EH (cell line): ENCODE data around the gene SMTNL2.
"Not testable (repeated sequence)": the region's sequence is repeated elsewhere in the genome, so short reads cannot be mapped to it uniquely, and the experiment has no call there.

ENCODE experiments used
- DNase-seq: peaks from one replicate; pipeline ENCODE4 v3.0.0-alpha.2; 2015; ENCODE audit warnings: low read depth

SMTNL2 gene

GRCh38 chr17:4585638-4585994 lies 1.3 kb downstream of the SMTNL2 start:
- DNase-seq = no peak

DNA sequence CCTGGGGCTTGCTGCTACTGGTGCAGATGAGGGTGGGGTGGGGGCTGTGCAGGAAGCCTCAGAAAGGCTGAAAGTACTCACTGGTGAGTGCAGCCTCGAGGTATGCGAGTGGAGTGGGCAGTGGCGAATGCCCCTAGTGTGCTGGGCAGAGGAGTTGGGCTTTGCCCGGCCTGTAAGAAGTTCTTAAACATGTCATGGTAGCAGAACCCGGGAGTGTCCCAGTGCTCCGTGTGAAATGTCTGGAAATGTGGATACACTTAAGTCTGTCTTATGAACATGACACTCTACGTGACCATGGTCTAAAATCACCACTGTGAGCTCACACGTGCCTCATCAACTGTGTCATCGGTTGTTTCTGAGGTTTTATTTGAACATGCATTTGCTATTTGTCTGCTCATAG lies 1.7 kb downstream of the SMTNL2 start:
- no peak for DNase-seq

- DNase-seq = no peak
These were observed 2.9 kb downstream of the SMTNL2 start for GRCh38 chr17:4587195-4587594.

GRCh38 chr17:4587803-4588202 lies 3.5 kb downstream of the SMTNL2 start:
- DNase-seq = no peak

DNA sequence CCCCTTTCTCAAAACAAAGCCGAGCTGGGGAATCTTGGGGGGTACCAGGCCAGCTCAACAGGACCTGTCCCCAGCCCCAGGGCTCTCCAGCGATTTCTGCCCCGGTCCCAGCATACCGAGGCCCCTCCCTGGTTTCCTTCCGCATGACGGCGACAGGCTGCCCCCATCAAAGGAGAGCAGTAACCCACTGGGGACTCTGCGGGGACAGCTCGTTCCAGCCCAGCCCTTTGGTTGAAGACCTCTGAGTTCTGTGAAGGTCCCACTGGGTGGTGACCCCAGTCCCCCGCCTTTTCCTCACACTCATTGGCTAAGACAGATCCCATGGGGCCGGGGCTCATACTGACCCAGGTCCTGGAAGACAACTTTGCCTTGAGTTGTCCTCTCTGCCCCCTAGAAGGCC lies 4.1 kb downstream of the SMTNL2 start:
- DNase-seq = no peak

- DNase-seq = no peak
These were observed 4.7 kb downstream of the SMTNL2 start for GRCh38 chr17:4588898-4589625.

GRCh38 chr17:4590042-4590441 lies 5.7 kb downstream of the SMTNL2 start:
- not testable (repeated sequence) for DNase-seq

DNA sequence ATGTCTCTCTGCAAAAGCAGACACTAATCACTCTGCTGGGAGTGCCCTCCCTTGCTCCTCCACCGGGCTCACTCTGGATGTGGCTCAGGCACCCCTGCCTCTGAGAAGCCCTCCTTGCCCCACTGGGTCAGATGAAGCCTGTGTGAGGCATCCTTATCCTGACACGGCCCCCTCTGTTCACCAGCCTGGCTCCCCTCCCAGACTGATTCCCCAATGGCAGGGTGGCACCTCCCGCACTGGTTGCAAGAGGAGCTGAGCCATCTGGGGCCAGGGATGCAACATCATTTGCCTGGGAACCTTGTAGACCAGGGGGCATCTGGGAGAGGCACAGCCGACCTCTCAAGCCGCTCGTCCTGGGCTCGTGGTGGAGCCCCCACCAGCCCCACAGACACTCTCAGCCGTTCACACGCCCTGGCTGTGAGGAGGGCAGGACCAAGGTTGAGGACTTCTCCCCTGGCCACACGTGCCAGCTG lies 6.7 kb downstream of the SMTNL2 start:
- no peak for DNase-seq

DNA sequence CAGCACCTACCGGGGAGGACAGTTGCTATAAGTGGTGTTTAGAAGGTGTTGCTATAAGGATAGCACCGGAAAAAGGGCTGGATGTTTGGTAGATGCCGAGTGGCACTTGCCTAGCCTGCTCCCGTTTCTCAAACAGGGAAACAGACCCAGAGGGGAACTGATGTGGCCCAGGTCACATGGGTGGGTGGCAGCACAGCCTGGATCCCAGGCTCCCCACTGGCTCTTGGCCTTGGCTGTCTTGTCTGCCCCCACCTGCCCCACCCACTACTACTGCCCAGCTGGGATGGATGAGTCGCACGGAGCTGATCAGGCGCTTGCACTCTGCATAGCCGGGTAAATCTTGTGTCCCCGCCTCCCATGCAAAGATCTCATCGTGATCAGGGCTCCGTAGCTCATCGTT lies 7.2 kb downstream of the SMTNL2 start:
- DNase-seq = peak; percentile 16

DNA sequence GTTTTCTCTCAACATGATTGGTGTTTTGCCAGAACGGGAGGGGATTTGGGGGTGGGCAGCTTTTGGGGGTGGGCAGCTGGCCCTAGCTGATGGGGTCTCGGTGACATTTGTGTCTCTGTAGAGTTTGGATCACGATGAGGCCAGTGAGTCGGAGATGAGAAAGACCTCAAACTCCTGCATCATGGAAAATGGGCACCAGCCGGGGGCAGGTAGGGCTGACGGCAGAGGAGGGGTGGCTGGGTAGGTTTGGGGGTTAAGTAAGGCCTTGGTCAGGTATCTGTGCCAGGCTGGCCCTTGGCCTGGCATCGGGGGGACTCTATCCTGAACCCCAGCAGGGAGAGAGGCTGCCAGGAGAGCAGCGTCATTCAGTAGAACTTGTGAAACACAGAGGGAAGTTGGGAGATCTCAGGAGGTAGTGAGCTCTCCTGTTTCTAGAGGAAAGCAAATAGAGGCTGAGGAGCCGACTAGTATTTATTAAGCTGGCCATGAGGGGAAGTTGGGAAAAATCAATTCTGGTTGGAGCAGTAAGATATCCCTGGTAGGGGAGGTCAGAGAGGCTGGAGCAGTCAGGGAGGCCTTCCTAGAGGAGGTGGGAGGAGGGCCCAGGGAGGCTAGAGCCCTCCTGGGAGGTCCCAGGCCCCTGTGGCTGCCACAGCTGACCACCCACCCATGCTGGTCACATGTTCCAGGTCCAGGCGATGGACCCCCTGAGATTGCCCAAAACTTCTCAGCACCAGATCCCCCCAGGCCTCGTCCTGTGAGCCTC lies 8.1 kb downstream of the SMTNL2 start:
- DNase-seq = no peak

GRCh38 chr17:4593021-4593421 lies 8.7 kb downstream of the SMTNL2 start:
- no peak for DNase-seq

- DNase-seq = no peak
These were observed 10.1 kb downstream of the SMTNL2 start for GRCh38 chr17:4594406-4594805.

DNA sequence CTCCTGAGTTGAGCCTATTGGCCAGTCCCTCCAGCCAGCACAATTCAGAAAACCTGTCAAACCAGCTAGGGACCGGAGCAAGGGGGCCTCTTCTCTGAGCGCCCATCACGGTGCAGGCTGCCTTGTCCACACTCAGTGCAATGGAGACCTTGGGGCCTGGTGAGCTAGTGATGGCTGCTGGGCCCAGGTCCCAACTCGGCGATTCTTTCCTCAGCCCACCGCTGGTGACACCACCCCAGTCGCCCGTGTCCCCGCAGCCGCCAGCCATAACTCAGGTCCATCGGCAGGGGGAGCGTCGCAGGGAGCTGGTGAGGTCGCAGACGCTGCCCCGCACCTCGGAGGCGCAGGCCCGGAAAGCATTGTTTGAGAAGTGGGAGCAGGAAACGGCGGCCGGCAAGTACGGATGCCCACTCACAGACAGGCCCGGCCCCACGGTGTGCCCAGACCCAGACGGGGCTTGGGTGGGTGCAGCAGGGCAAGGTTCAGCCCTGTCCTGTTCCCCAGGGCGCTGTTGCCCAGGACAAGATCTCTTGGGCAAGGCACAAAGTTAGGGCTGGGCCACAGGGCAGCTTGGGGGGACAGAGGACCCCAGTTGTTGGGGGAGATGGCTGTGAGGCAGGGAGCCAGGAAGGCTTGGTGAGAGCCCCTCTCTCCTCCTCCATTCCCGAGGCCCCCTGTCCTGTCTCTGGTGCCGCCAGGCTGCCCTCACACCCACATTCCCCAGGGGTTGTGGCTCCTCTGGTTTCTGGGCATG lies 10.8 kb downstream of the SMTNL2 start:
- DNase-seq = no peak

DNA sequence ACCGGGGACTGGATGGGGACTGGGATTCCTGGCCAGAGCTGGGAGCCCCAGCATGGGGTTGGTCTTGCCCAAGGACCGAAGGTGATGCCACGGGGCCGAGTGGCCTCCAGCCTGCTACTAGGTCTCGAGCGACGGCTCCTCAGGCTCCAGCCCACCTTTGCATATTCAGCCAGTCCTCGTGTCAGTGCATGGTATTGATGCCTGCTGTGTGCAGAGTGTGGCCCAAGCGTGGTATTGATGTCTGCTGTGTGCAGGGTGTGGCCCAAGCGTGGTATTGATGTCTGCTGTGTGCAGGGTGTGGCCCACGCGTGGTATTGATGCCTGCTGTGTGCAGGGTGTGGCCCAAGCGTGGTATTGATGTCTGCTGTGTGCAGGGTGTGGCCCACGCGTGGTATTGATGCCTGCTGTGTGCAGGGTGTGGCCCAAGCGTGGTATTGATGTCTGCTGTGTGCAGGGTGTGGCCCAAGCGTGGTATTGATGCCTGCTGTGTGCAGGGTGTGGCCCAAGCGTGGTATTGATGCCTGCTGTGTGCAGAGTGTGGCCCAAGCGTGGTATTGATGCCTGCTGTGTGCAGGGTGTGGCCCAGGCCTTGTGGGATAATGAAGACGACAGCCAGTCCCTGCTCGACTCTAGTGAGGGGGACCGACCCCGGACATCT lies 11.5 kb downstream of the SMTNL2 start:
- DNase-seq = not testable (repeated sequence)

GRCh38 chr17:4596636-4597380 lies 12.5 kb downstream of the SMTNL2 start:
- DNase-seq = no peak

DNA sequence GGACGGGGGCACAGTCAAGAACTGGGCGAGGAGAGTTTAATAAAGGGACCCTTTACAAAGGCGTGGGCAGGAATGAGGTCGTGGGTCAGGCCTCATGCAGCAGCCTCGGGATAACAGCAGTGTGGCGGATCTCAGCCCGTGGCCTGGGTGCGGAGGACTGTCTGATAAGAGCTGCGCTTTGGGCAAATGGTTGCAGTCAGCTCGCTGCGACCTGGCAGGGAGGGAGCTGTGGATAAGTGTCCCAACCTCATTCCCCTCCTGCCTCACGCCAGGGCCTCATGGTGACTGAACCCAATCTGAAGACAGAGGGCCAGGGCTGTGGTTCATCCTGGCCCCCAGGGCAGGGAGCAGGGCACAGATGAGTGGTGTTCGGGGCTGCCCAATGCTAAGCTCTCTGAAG lies 13.6 kb downstream of the SMTNL2 start:
- DNase-seq = no peak

DNA sequence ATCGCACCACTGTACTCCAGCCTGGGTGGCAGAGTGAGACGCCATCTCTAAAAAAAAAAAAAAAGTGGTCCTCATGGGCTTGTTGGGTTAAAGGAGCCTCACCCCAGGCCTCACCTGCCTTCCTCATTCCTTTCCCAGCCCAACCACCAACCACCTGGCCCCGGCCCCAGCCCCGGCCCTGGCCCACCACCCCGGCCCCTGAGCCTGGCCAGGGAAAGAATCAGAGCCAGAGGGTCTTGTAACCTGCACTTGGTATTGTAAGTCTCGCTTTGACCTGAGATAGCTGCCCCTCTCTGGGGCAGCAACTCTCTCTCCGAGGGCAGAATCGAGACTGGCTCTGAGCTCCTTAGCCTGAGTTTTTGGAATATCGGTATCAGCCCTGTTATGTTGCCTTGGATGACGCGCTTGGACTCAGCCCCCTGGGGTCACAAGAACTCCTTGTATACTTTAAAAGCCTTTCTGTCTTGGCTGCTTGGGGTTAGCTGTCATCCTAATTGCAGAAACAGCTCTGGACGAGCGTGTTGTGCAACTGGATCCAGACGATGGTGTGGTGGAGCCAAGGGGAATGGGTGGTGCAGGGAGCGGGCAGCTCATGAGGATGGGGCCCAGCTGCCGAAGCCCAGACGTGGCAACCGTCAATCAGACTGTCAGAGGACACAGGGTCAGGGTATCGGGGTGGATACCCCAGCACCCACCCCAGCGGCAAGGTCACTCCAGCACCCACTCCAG lies 14.6 kb downstream of the SMTNL2 start:
- DNase-seq = no peak

GRCh38 chr17:4599505-4600281 lies 15.4 kb downstream of the SMTNL2 start:
- DNase-seq = no peak

DNA sequence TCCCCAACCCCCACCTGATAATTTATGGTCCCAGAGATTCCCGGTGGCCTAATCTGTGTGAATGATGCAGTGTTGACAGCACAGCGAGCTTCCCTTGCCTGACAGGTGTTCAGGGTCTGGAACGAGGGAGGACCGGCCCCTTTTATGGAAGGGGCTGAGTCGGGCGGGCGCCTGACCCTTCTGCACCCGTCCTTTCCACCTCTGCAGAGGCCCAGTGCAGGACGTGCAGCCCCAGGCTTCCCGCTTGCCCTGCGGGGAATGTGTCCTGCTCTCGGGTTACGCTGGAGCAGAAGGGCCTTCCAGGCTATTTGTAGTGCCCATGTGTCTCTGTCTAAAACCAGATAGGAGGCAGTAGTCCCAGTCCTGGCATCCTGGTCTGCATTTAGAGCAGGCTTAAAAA lies 16.2 kb downstream of the SMTNL2 start:
- DNase-seq = no peak

DNA sequence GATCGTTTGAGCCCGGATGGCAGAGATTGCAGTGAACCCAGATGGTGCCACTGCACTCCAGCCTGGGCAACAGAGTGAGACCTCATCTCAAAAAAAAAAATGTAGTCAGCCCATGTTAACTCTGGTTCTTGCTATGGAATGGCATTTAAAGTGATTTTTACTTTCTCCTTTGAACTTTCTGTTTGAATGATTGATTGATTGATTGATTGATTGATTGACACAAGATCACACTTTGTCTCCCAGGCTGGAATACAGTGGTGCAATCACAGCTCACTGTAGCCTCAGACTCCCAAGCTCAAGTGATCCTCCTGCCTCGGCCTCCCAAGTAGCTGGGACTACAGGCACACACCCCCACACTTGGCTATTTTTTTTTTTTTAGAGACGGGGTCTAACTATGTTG lies 17.0 kb downstream of the SMTNL2 start:
- DNase-seq = no peak
